ENCODE results near the gene NRF1. TPM values are rescaled to one million over a fixed set of nuclear protein-coding genes. Genes with fewer than 3 reads are reported as not detected.

Gene NRF1
- total RNA-seq, 3 donors from 2014 or later, result 18.0 to 18.3 (median 18.3) TPM

- Mint-ChIP-seq H3K9me3 (no peaks in the 10 kb centered on the region), H3K4me1 (ENCODE audit: low read depth) (no peaks in the 10 kb centered on the region), H3K4me3 (no peak overlapping the region), H3K27me3 (ENCODE audit: low read depth) (peaks cover 3% of the 10 kb centered on the region), H3K36me3 (ENCODE audit: insufficient read depth) (no peaks in the 10 kb centered on the region)
- DNase-seq, result no peak
- ATAC-seq, result no peak
Observed at GRCh38 chr7:129799350-129799955, 187.9 kb downstream of the NRF1 start.

- Mint-ChIP-seq H3K4me3 (no peak overlapping the region), H3K27me3 (ENCODE audit: low read depth) (peaks cover 3% of the 10 kb centered on the region), H3K36me3 (ENCODE audit: insufficient read depth) (no peaks in the 10 kb centered on the region), H3K9me3 (no peaks in the 10 kb centered on the region), H3K4me1 (ENCODE audit: low read depth) (no peaks in the 10 kb centered on the region)
- DNase-seq (no peak), ATAC-seq (no peak)
Observed at GRCh38 chr7:129800901-129801300, 189.4 kb downstream of the NRF1 start.

GRCh38 chr7:129801882-129802281 lies 190.4 kb downstream of the NRF1 start:
- ATAC-seq (no peak), DNase-seq (no peak)
- Mint-ChIP-seq H3K4me3 (no peak overlapping the region), H3K36me3 (ENCODE audit: insufficient read depth) (no peaks in the 10 kb centered on the region), H3K9me3 (no peaks in the 10 kb centered on the region), H3K27me3 (ENCODE audit: low read depth) (peaks cover 3% of the 10 kb centered on the region), H3K4me1 (ENCODE audit: low read depth) (no peaks in the 10 kb centered on the region)

GRCh38 chr7:129803546-129804081 lies 192.1 kb downstream of the NRF1 start:
- no peak overlapping the region for H3K4me3 Mint-ChIP-seq
- no peaks in the 10 kb centered on the region for H3K36me3 Mint-ChIP-seq (ENCODE audit: insufficient read depth)
- DNase-seq (no peak), ATAC-seq (no peak)
- no peaks in the 10 kb centered on the region for H3K4me1 Mint-ChIP-seq (ENCODE audit: low read depth)
- peaks cover 3% of the 10 kb centered on the region for H3K27me3 Mint-ChIP-seq (ENCODE audit: low read depth)
- no peaks in the 10 kb centered on the region for H3K9me3 Mint-ChIP-seq

GRCh38 chr7:129804111-129804889 lies 192.8 kb downstream of the NRF1 start:
- Mint-ChIP-seq H3K4me1 (ENCODE audit: low read depth) (no peaks in the 10 kb centered on the region), H3K27me3 (ENCODE audit: low read depth) (peaks cover 3% of the 10 kb centered on the region), H3K36me3 (ENCODE audit: insufficient read depth) (no peaks in the 10 kb centered on the region)

GRCh38 chr7:129804890-129805719 lies 193.6 kb downstream of the NRF1 start:
- no peaks in the 10 kb centered on the region for H3K36me3 Mint-ChIP-seq (ENCODE audit: insufficient read depth)
- DNase-seq (no peak), ATAC-seq (no peak)
- no peak overlapping the region for H3K4me3 Mint-ChIP-seq
- H3K9me3 Mint-ChIP-seq, result no peaks in the 10 kb centered on the region
- no peaks in the 10 kb centered on the region for H3K4me1 Mint-ChIP-seq (ENCODE audit: low read depth)
- H3K27me3 Mint-ChIP-seq (ENCODE audit: low read depth), result peaks cover 3% of the 10 kb centered on the region

More at GRCh38 chr7:129804111-129804889, 192.8 kb downstream of the NRF1 start:
- Mint-ChIP-seq H3K9me3 (no peaks in the 10 kb centered on the region), H3K4me3 (no peak overlapping the region)
- DNase-seq, result no peak
- ATAC-seq, result no peak

Other genes starting within 250 kb of the NRF1 start
- gene STRIP2, start 177.3 kb upstream of the NRF1 start, total RNA-seq, result 10 to 100 TPM; 51.6 to 64.1 (median 56.1) TPM
- gene SMKR1, start 109.2 kb upstream of the NRF1 start, total RNA-seq, result 1 to 10 TPM; 5.1 to 7.9 (median 6.2) TPM

Data from activated T-cell treated with anti-CD3 and anti-CD28 coated beads, Interleukin-2, amount 50 U/mL, for 4 hours (primary cell).